Gastrocnemius medialis (tissue), 4 donors: ENCODE measurements around the gene SPATA21.

Experiments
- CTCF ChIP-seq, 5 experiments: fragments of 450-650 bp in 3 of 5; fragments of 200-600 bp in 2 of 5; sonication (generic) in 2 of 5; IDR thresholded peaks in 4 of 5; conservative IDR thresholded peaks in 1 of 5; 1 replicate in 4 of 5; 2 replicates in 1 of 5; pipeline ENCODE4 v1.5.1; 2016 to 2019; ENCODE audit warnings: antibody characterized with exemption in 5 of 5, mild to moderate bottlenecking in 3 of 5, moderate library complexity in 3 of 5
- POLR2A ChIP-seq, 2 donors: fragments of 450-650 bp; IDR thresholded peaks; one replicate each; pipeline ENCODE4 v1.6.1; 2017; ENCODE audit warnings: antibody characterized with exemption in 2 of 2, mild to moderate bottlenecking in 2 of 2, moderate library complexity in 2 of 2

GRCh38 chr1:16458831-16459230, 21.6 kb upstream of the SPATA21 start:
- TF ChIP-seq POLR2A (IDR thresholded peaks at IDR 0.05), result no peak
- TF ChIP-seq CTCF (IDR thresholded peaks at IDR 0.05 in 4 of 5, conservative IDR thresholded peaks at IDR 0.05 in 1 of 5), result no peak
